ENCODE data around the gene CD40. TPM values are rescaled to one million over a fixed set of nuclear protein-coding genes. Genes with fewer than 3 reads are reported as not detected.

The CD40 gene
- total RNA-seq, 1 donor from 2014 or later: 4.7 TPM

DNA sequence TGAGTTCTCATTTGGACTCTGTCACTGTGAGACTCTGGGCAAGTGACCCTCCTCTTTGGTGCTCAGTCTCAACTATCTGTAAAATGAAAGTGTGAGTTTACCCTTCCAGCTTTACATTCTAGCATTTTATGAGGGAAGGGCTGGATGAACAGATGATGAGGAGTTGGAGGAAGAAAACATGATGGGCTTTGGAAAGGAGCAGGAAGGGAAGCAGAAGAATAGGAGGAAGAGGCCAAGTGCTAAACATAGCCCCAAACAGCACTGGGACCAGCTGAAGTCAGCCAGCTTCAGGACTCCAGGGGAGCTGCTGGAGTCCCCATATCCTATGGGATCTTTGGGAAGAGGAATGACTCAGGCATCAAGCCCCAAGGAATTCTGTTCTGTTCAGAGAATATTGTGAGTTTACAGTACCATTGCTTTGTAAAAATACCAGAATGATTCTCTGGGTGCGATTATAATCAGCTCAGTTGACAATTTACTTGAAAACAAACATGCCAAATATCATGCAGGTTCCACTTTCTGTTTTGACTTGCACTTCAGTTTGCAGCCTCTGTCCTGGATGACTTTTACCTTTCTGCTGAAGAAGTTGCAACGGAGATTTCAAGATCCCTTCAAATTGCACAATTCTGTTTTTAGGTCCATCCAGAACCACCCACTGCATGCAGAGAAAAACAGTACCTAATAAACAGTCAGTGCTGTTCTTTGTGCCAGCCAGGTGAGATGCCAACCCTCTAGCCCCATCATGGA lies 3.2 kb downstream of the CD40 start:
- Histone ChIP-seq H3K36me3 (ENCODE audit: control insufficient read depth, insufficient read depth, low read length) (no peaks in the 10 kb centered on the region), H3K27me3 (ENCODE audit: control insufficient read depth, insufficient read depth, low read length) (no peaks in the 10 kb centered on the region), H3K4me3 (ENCODE audit: low read depth, low read length) (no peak overlapping the region)
- TF ChIP-seq, protein P1, sequence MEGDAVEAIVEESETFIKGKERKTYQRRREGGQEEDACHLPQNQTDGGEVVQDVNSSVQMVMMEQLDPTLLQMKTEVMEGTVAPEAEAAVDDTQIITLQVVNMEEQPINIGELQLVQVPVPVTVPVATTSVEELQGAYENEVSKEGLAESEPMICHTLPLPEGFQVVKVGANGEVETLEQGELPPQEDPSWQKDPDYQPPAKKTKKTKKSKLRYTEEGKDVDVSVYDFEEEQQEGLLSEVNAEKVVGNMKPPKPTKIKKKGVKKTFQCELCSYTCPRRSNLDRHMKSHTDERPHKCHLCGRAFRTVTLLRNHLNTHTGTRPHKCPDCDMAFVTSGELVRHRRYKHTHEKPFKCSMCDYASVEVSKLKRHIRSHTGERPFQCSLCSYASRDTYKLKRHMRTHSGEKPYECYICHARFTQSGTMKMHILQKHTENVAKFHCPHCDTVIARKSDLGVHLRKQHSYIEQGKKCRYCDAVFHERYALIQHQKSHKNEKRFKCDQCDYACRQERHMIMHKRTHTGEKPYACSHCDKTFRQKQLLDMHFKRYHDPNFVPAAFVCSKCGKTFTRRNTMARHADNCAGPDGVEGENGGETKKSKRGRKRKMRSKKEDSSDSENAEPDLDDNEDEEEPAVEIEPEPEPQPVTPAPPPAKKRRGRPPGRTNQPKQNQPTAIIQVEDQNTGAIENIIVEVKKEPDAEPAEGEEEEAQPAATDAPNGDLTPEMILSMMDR (IDR thresholded peaks at IDR 0.05; ENCODE audit: insufficient read depth, low read length, severe bottlenecking): no peak
- no peak for DNase-seq (ENCODE audit: low read depth)
- FAIRE-seq: no peak

DNA sequence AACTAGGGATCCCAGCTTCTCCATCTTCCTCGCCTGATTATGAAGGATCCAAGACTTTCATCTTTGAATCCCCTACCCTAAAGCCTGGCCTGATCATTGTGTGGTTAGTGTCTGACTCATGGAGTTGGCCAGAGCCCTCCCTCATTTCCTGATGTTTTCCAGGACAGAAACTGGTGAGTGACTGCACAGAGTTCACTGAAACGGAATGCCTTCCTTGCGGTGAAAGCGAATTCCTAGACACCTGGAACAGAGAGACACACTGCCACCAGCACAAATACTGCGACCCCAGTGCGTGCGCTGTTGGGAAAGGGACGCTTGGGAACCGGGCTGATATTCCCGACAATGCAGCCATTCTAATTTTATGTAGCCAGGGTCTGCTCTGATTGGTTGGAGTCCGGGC lies 4.0 kb downstream of the CD40 start:
- Histone ChIP-seq H3K36me3 (ENCODE audit: control insufficient read depth, insufficient read depth, low read length) (no peaks in the 10 kb centered on the region), H3K27me3 (ENCODE audit: control insufficient read depth, insufficient read depth, low read length) (no peaks in the 10 kb centered on the region), H3K4me3 (ENCODE audit: low read depth, low read length) (no peak overlapping the region)
- TF ChIP-seq, protein P1 (IDR thresholded peaks at IDR 0.05; ENCODE audit: insufficient read depth, low read length, severe bottlenecking): no peak
- DNase-seq (ENCODE audit: low read depth) (peak; percentile 71), FAIRE-seq (no peak)

DNA sequence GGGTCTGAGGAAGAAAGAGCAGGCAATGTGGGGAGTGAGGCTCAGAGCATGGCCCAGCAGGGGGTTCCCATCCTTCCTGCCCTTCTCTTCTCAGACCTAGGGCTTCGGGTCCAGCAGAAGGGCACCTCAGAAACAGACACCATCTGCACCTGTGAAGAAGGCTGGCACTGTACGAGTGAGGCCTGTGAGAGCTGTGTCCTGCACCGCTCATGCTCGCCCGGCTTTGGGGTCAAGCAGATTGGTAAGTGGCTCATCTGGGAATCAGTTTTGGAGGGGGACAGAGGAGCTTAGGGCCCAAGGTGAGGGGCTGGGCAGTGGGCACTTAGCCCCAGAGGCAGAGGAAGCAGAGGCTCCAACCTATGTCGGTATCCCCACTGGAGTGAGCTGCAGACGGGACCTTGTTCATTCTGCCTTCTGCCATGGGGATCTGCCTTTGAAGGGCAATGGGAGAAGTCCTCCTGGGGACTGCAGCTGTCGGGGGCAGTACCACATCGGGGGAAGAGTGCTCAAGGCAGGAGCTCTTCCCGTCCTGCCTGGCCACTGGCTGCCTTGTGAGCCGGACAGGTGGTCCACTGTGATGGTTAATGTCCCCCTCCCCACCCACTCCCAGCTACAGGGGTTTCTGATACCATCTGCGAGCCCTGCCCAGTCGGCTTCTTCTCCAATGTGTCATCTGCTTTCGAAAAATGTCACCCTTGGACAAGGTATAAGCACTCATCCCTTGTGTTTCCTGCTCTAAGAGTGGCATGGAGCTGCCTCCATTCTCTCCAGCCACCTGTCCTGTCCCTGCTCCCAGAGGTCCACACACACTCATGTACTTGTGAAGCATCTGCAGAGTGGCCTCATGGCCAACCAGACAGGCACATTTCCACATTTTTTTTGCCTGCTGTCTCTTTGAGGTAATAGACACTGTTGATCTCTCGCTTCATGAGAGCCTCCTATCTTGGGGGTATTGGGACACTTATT lies 4.7 kb downstream of the CD40 start:
- Histone ChIP-seq H3K4me3 (ENCODE audit: low read depth, low read length) (no peak overlapping the region), H3K27me3 (ENCODE audit: control insufficient read depth, insufficient read depth, low read length) (no peaks in the 10 kb centered on the region), H3K36me3 (ENCODE audit: control insufficient read depth, insufficient read depth, low read length) (no peaks in the 10 kb centered on the region)
- TF ChIP-seq, protein P1 (IDR thresholded peaks at IDR 0.05; ENCODE audit: insufficient read depth, low read length, severe bottlenecking): no peak
- FAIRE-seq: no peak
- DNase-seq (ENCODE audit: low read depth): no peak

DNA sequence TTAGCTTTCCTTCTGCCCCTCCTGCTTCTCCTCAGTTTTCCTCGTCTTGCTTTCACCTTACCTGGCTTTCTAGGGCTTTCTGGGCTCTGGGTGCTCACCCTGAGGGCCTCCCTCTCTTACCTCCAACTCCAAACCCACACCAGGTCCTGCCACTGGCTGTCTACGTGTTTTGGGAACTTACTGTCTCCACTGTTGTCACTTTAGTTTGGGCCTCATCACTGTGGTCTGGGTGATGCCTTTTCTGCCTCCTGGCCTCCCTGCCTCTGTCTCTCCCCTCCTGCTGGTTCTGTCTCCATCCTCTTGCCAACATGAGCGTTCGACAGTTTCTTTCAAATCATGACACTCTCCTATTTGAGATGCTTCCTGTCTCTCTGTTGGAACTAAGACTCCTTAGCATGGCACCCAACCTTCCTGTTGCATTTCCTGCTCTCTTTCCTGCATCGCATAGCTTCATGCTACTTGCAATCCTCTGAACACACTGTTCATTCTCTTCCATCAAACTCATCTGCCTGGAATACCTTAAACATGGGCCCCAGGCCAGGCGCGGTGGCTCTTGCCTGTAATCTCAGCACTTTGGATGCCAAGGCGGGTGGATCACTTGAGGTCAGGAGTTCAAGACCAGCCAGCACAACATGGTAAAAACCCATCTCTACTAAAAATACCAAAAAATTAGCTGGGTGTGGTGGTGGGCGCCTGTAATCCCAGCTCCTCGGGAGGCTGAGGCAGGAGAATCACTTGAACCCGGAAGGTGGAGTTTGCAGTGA lies 5.5 kb downstream of the CD40 start:
- no peak for FAIRE-seq
- no peak overlapping the region for H3K4me3 ChIP-seq (ENCODE audit: low read depth, low read length)
- DNase-seq (ENCODE audit: low read depth): no peak
- H3K27me3 ChIP-seq (ENCODE audit: control insufficient read depth, insufficient read depth, low read length): peaks cover 3% of the 10 kb centered on the region
- H3K36me3 ChIP-seq (ENCODE audit: control insufficient read depth, insufficient read depth, low read length): no peaks in the 10 kb centered on the region
- TF ChIP-seq, protein P1 (IDR thresholded peaks at IDR 0.05; ENCODE audit: insufficient read depth, low read length, severe bottlenecking): no peak

DNA sequence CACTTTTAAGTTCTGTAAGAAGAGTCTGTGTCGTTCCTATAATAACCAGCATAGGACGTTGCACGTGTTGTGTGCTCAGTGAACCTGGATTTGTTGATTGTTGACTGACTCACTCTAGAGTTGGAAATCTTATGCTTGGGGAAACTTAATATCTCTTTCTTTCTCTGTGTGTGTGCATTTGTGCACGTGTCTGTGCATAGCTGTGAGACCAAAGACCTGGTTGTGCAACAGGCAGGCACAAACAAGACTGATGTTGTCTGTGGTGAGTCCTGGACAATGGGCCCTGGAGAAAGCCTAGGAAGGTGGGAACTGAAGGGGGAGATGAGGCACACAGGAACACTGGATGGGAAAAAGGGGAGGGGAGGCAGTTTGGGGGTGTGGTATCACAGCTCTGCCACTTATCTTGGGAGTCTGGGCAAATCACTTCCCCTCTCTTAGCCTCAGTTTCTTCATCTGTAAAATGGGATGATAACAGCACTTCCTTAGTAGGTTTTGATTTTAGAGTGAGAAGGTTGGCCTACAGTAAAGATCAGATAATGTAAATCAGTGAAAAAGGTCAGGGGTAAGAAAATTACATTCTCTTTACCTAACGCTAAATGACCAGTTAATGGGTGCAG lies 8.4 kb downstream of the CD40 start:
- TF ChIP-seq, protein P1 (IDR thresholded peaks at IDR 0.05; ENCODE audit: insufficient read depth, low read length, severe bottlenecking): no peak
- Histone ChIP-seq H3K27me3 (ENCODE audit: control insufficient read depth, insufficient read depth, low read length) (peaks cover 8% of the 10 kb centered on the region), H3K4me3 (ENCODE audit: low read depth, low read length) (no peak overlapping the region), H3K36me3 (ENCODE audit: control insufficient read depth, insufficient read depth, low read length) (no peaks in the 10 kb centered on the region)
- DNase-seq (ENCODE audit: low read depth): peak; percentile 79
- no peak for FAIRE-seq
